Left renal pelvis (tissue), 4 donors: ENCODE data around the gene WDFY3. TPM values are rescaled to one million over a fixed set of nuclear protein-coding genes. Genes with fewer than 3 reads are reported as not detected.
"Not testable (repeated sequence)": the region's sequence is repeated elsewhere in the genome, so short reads cannot be mapped to it uniquely, and the experiment has no call there.

Experiments
- DNase-seq, 4 donors: peaks; one replicate each; pipeline ENCODE4 v3.0.0-alpha.2; 2013; ENCODE audit warnings: low read depth in 4 of 4, low spot score in 3 of 4
- polyA plus RNA-seq, 4 donors: library from polyadenylated mRNA; unstranded; fragments of 120-200 nt; gene quantifications; one replicate each; pipeline ENCODE4 v1.2.1, GENCODE V29; 2013; ENCODE audit not compliant: insufficient read length in 4 of 4

WDFY3 gene
- polyA plus RNA-seq, 4 donors: 24.9 to 56.9 (median 49.4) TPM

- DNase-seq: no peak
These were observed 95.9 kb downstream of the WDFY3 start for GRCh38 chr4:84870398-84871163.

GRCh38 chr4:84866295-84866694 is 100.2 kb downstream of the WDFY3 start:
- no peak for DNase-seq

GRCh38 chr4:84865600-84865999 is 100.9 kb downstream of the WDFY3 start:
- no peak for DNase-seq

GRCh38 chr4:84862064-84862463 is 104.4 kb downstream of the WDFY3 start:
- no peak for DNase-seq

GRCh38 chr4:84857296-84857695 is 109.2 kb downstream of the WDFY3 start:
- DNase-seq: no peak

GRCh38 chr4:84856468-84857049 is 109.9 kb downstream of the WDFY3 start:
- DNase-seq: no peak

- no peak for DNase-seq
These were observed 110.7 kb downstream of the WDFY3 start for GRCh38 chr4:84855774-84856173.

GRCh38 chr4:84852081-84852480 is 114.4 kb downstream of the WDFY3 start:
- DNase-seq: no peak

- no peak for DNase-seq
These were observed 117.3 kb downstream of the WDFY3 start for GRCh38 chr4:84849051-84849640.

GRCh38 chr4:84848432-84848831 is 118.1 kb downstream of the WDFY3 start:
- DNase-seq: no peak

GRCh38 chr4:84847978-84848377 is 118.5 kb downstream of the WDFY3 start:
- DNase-seq: no peak

GRCh38 chr4:84846985-84847384 is 119.5 kb downstream of the WDFY3 start:
- no peak for DNase-seq

- no peak for DNase-seq
These were observed 125.1 kb downstream of the WDFY3 start for GRCh38 chr4:84841435-84841834.

GRCh38 chr4:84837751-84838150 is 128.7 kb downstream of the WDFY3 start:
- DNase-seq: no peak

GRCh38 chr4:84829633-84830032 is 136.9 kb downstream of the WDFY3 start:
- DNase-seq: not testable (repeated sequence)

- DNase-seq: no peak
These were observed 139.8 kb downstream of the WDFY3 start for GRCh38 chr4:84826681-84827080.

- no peak for DNase-seq
These were observed 140.7 kb downstream of the WDFY3 start for GRCh38 chr4:84825701-84826341.

GRCh38 chr4:84821064-84821463 is 145.4 kb downstream of the WDFY3 start:
- no peak for DNase-seq

- DNase-seq: no peak
These were observed 152.3 kb downstream of the WDFY3 start for GRCh38 chr4:84814094-84814750.

- DNase-seq: no peak
These were observed 156.5 kb downstream of the WDFY3 start for GRCh38 chr4:84809946-84810345.

GRCh38 chr4:84808332-84808731 is 158.2 kb downstream of the WDFY3 start:
- no peak for DNase-seq
